Thoracic aorta (tissue), 2 donors: Measurements from ENCODE around the gene CWC27. TPM values are rescaled to one million over a fixed set of nuclear protein-coding genes. Genes with fewer than 3 reads are reported as not detected.

ENCODE experiments used
- ATAC-seq: fragments of 150-250 bp; one replicate; pipeline ENCODE4 v1.8.0; 2017; ENCODE audit warnings: low read depth; ENCODE audit not compliant: insufficient number of reproducible peaks, low FRiP score
- DNase-seq: peaks from one replicate; pipeline ENCODE4 v3.0.0-alpha.2; 2020; ENCODE audit warnings: low spot score
- H3K27ac ChIP-seq, 2 donors: fragments of 200-600 bp; sonication (generic); 1 replicate in 1 of 2; 2 replicates in 1 of 2; pipeline ENCODE4 v1.5.1; 2016; ENCODE audit warnings: mild to moderate bottlenecking in 2 of 2, moderate library complexity in 2 of 2
- H3K27me3 ChIP-seq: fragments of 200-600 bp; sonication (generic); replicated peaks from 2 replicates; pipeline ENCODE4 v1.6.0; 2016; ENCODE audit warnings: mild to moderate bottlenecking; ENCODE audit not compliant: insufficient read depth
- H3K36me3 ChIP-seq: fragments of 200-600 bp; sonication (generic); one replicate; pipeline ENCODE4 v1.5.1; 2016
- H3K4me1 ChIP-seq, 2 donors: fragments of 200-600 bp; sonication (generic); 1 replicate in 1 of 2; 2 replicates in 1 of 2; pipeline versions ENCODE4 v1.5.1 to v1.6.0; 2016; ENCODE audit warnings: low read depth in 2 of 2, mild to moderate bottlenecking in 1 of 2; ENCODE audit not compliant: control insufficient read depth in 1 of 2
- H3K4me3 ChIP-seq: fragments of 200-600 bp; sonication (generic); 2 replicates; pipeline ENCODE4 v1.5.1; 2016; ENCODE audit warnings: mild to moderate bottlenecking
- H3K9me3 ChIP-seq: fragments of 200-600 bp; sonication (generic); 2 replicates; pipeline ENCODE4 v1.5.1; 2016
- total RNA-seq, 2 donors: library from RNA; depleted of rRNA; stranded (reverse); fragments of >200 nt; gene quantifications; one replicate each; pipeline versions ENCODE4 v1.1.0 to v1.2.3, GENCODE V29; 2016
- TF ChIP-seq, protein P1 (sequence below): fragments of 200-600 bp; sonication (generic); IDR thresholded peaks from one replicate; pipeline ENCODE4 v1.5.1; 2019; ENCODE audit warnings: antibody characterized with exemption

CWC27 gene
- total RNA-seq, 2 donors from 2014 or later = 13.4 to 24.8 TPM

DNA sequence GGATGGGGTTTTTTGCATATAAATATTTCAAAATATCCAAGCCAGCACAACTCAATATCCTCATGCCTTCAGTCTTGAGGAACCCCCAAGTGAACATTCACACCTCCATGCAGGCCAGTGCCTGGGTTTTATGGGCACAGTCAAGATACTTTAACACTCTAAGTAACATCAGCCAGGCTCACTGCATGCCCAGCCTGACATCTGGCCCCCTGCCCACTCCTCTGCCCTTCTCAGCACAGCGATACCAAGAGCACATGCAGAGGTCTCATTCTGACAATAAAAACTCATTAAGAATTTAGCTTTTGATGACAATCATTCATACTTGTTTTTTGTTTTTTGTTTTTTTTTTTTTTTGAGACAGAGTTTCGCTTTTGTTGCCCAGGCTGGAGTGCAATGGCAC is 250.0 kb downstream of the CWC27 start:
- Histone ChIP-seq H3K27ac (no peak overlapping the region), H3K4me1 (no peaks in the 10 kb centered on the region), H3K36me3 (no peaks in the 10 kb centered on the region), H3K27me3 (no peaks in the 10 kb centered on the region), H3K4me3 (no peak overlapping the region), H3K9me3 (no peaks in the 10 kb centered on the region)
- TF ChIP-seq, protein P1, sequence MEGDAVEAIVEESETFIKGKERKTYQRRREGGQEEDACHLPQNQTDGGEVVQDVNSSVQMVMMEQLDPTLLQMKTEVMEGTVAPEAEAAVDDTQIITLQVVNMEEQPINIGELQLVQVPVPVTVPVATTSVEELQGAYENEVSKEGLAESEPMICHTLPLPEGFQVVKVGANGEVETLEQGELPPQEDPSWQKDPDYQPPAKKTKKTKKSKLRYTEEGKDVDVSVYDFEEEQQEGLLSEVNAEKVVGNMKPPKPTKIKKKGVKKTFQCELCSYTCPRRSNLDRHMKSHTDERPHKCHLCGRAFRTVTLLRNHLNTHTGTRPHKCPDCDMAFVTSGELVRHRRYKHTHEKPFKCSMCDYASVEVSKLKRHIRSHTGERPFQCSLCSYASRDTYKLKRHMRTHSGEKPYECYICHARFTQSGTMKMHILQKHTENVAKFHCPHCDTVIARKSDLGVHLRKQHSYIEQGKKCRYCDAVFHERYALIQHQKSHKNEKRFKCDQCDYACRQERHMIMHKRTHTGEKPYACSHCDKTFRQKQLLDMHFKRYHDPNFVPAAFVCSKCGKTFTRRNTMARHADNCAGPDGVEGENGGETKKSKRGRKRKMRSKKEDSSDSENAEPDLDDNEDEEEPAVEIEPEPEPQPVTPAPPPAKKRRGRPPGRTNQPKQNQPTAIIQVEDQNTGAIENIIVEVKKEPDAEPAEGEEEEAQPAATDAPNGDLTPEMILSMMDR = no peak
- ATAC-seq = no peak
- no peak for DNase-seq

DNA sequence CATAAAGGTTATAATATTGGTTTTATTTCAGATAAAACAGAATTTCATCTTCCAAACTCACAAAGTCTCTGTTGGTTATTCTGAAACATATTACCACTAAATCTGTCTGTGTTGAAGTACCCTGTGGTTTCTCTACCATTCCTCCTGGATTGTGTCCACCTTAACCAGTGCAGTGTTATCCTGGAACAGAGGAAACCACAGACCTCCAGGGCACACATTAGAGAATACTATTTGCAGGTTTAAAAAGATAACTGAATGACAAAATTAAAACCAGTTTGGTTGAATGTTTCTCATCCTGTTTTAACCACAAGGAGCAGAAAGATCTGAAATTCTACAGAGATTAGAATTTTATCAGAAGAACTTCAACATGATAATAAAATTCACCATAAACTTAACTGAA is 251.8 kb downstream of the CWC27 start:
- no peak for DNase-seq
- Histone ChIP-seq H3K4me1 (no peaks in the 10 kb centered on the region), H3K27me3 (no peaks in the 10 kb centered on the region), H3K4me3 (no peak overlapping the region), H3K27ac (no peak overlapping the region), H3K36me3 (no peaks in the 10 kb centered on the region), H3K9me3 (no peaks in the 10 kb centered on the region)
- no peak for ATAC-seq
- TF ChIP-seq, protein P1 = no peak

DNA sequence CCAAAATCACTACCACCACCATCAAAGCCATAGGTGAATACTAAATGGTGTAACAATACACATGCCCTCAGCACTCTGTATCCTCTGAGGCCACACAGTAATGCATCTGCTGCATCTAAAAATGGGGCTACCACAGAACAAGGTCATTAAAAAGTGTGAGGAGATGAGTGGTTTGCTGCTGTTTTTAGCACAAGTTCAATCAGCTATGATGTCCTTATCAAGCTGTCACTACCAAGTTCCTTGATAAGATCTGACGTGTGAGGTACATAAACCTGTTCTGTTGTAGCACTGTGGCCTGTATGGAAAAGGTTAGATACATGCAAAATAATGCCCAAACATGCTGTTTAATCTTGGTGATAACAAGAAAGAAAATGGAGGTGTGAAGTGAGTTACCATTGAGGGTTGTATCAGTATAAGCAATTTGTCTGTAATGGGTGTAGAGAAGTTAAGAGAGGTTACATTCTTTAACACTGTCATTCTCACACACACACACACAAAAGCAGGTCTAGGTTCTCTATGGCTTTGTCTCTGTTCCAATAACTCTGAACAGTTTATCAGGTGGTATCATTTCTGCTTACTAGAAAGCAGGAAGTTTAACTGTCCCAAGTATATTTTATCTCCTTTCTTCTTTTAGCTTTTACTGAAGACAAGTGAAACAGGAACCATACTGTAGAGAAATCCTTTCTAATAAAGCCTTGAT is 252.9 kb downstream of the CWC27 start:
- ATAC-seq (no peak), DNase-seq (no peak)
- Histone ChIP-seq H3K4me3 (no peak overlapping the region), H3K9me3 (no peaks in the 10 kb centered on the region), H3K27ac (no peak overlapping the region), H3K27me3 (no peaks in the 10 kb centered on the region), H3K4me1 (no peaks in the 10 kb centered on the region), H3K36me3 (no peaks in the 10 kb centered on the region)
- TF ChIP-seq, protein P1 = no peak

- Histone ChIP-seq H3K27ac (no peak overlapping the region), H3K4me3 (no peak overlapping the region), H3K9me3 (no peaks in the 10 kb centered on the region), H3K4me1 (no peaks in the 10 kb centered on the region), H3K27me3 (no peaks in the 10 kb centered on the region), H3K36me3 (no peaks in the 10 kb centered on the region)
- DNase-seq = no peak
- TF ChIP-seq, protein P1 = no peak
- no peak for ATAC-seq
Measured at GRCh38 chr5:65022932-65023331, 254.2 kb downstream of the CWC27 start.

DNA sequence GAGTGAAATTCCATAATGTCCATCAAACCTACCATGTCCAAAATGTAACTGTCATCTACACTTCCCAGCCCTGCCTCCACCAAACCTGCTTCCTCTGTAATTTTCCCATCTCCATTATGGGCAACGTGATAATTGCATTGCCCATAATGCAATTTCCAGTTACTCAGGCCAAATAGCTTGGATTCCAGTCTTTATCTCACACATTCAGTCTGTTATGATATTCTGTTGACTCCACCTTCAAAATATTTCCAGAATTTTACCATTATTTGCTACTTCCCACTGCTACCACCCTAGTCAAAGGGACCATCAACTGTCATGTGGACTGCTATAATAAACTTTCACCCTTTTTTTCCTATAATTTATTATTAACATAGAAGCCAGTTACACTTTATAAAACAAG is 256.0 kb downstream of the CWC27 start:
- no peak overlapping the region for H3K4me3 ChIP-seq
- no peaks in the 10 kb centered on the region for H3K4me1 ChIP-seq
- no peaks in the 10 kb centered on the region for H3K36me3 ChIP-seq
- H3K27ac ChIP-seq = no peak overlapping the region
- H3K27me3 ChIP-seq = no peaks in the 10 kb centered on the region
- no peak for DNase-seq
- no peaks in the 10 kb centered on the region for H3K9me3 ChIP-seq
- TF ChIP-seq, protein P1 = no peak
- no peak for ATAC-seq
